GM21447 (cell line): ENCODE results near the gene TMEM222.
"Not testable (repeated sequence)": the region's sequence is repeated elsewhere in the genome, so short reads cannot be mapped to it uniquely, and the experiment has no call there.

Source experiments
- ATAC-seq: cut with Tn5 transposase; IDR thresholded peaks from one replicate; pipeline ENCODE4 v1.9.1; 2021; ENCODE audit not compliant: unreplicated experiment

Gene TMEM222

GRCh38 chr1:27377760-27378495 is 56.0 kb downstream of the TMEM222 start:
- no peak for ATAC-seq

GRCh38 chr1:27379564-27380122 is 57.7 kb downstream of the TMEM222 start:
- no peak for ATAC-seq

GRCh38 chr1:27380224-27380623 is 58.3 kb downstream of the TMEM222 start:
- ATAC-seq, result no peak

GRCh38 chr1:27380766-27381733 is 59.1 kb downstream of the TMEM222 start:
- no peak for ATAC-seq

GRCh38 chr1:27381969-27382762 is 60.2 kb downstream of the TMEM222 start:
- no peak for ATAC-seq

GRCh38 chr1:27383039-27383605 is 61.2 kb downstream of the TMEM222 start, which contains the start of gene CD164L2:
Gene CD164L2 (minus strand): TSS chr1:27383333. CDS start chr1:27383239, 94 bp downstream.
- ATAC-seq, result no peak

GRCh38 chr1:27383661-27384060 is 61.7 kb downstream of the TMEM222 start:
- ATAC-seq, result no peak

GRCh38 chr1:27384797-27385196 is 62.8 kb downstream of the TMEM222 start:
- ATAC-seq, result not testable (repeated sequence)
